ENCODE results near the gene FAM83B.
"Not testable (repeated sequence)": the region's sequence is repeated elsewhere in the genome, so short reads cannot be mapped to it uniquely, and the experiment has no call there.

The FAM83B gene

GRCh38 chr6:54846243-54846856 lies at the start of gene FAM83B:
Gene FAM83B, plus strand, starts transcription at chr6:54846771. Its CDS starts 23,476 bp downstream, at chr6:54870247.
- no peak for DNase-seq

- not testable (repeated sequence) for DNase-seq
Observed at GRCh38 chr6:54796918-54797317, 49.7 kb upstream of the FAM83B start.

GRCh38 chr6:54800050-54800600 lies 46.4 kb upstream of the FAM83B start:
- no peak for DNase-seq

GRCh38 chr6:54801244-54801643 lies 45.3 kb upstream of the FAM83B start:
- DNase-seq: no peak

- DNase-seq: no peak
Observed at GRCh38 chr6:54801669-54802068, 44.9 kb upstream of the FAM83B start.

- no peak for DNase-seq
Observed at GRCh38 chr6:54802775-54803634, 43.6 kb upstream of the FAM83B start.

GRCh38 chr6:54805077-54805476 lies 41.5 kb upstream of the FAM83B start:
- DNase-seq: no peak

GRCh38 chr6:54810147-54810546 lies 36.4 kb upstream of the FAM83B start:
- DNase-seq: no peak

- DNase-seq: no peak
Observed at GRCh38 chr6:54813892-54814291, 32.7 kb upstream of the FAM83B start.

GRCh38 chr6:54817236-54817635 lies 29.3 kb upstream of the FAM83B start:
- no peak for DNase-seq

GRCh38 chr6:54817834-54818233 lies 28.7 kb upstream of the FAM83B start:
- DNase-seq: no peak

- DNase-seq: not testable (repeated sequence)
Observed at GRCh38 chr6:54824225-54824624, 22.3 kb upstream of the FAM83B start.

- no peak for DNase-seq
Observed at GRCh38 chr6:54827010-54827409, 19.6 kb upstream of the FAM83B start.

- no peak for DNase-seq
Observed at GRCh38 chr6:54830216-54830615, 16.4 kb upstream of the FAM83B start.

GRCh38 chr6:54835176-54835575 lies 11.4 kb upstream of the FAM83B start:
- DNase-seq: no peak

GRCh38 chr6:54846857-54847674 lies 495 bp downstream of the FAM83B start:
- DNase-seq: no peak

GRCh38 chr6:54847799-54848597 lies 1.4 kb downstream of the FAM83B start:
- no peak for DNase-seq

GRCh38 chr6:54850114-54850513 lies 3.5 kb downstream of the FAM83B start:
- DNase-seq: no peak

- DNase-seq: no peak
Observed at GRCh38 chr6:54856129-54856528, 9.6 kb downstream of the FAM83B start.

- DNase-seq: no peak
Observed at GRCh38 chr6:54860132-54860531, 13.6 kb downstream of the FAM83B start.

GRCh38 chr6:54860739-54861138 lies 14.2 kb downstream of the FAM83B start:
- DNase-seq: no peak

- no peak for DNase-seq
Observed at GRCh38 chr6:54861905-54862616, 15.5 kb downstream of the FAM83B start.
